Measurements from ENCODE around the gene DAPP1.

The DAPP1 gene

GRCh38 chr4:99784842-99785241 is 31.8 kb upstream of the DAPP1 start:
- no peaks in the 10 kb centered on the region for H3F3A ChIP-seq (ENCODE audit: insufficient read depth, low read length)
- H3K9ac ChIP-seq (ENCODE audit: low read length), result no peak overlapping the region
- no peaks in the 10 kb centered on the region for H3K79me2 ChIP-seq (ENCODE audit: insufficient read depth, low read length)
- H3K4me1 ChIP-seq (ENCODE audit: insufficient read depth, low read length, severe bottlenecking), result no peaks in the 10 kb centered on the region
- H3K36me3 ChIP-seq (ENCODE audit: insufficient read depth, low read length), result no peaks in the 10 kb centered on the region
- no peak overlapping the region for H2AFZ ChIP-seq (ENCODE audit: low read length)
- H3K4me2 ChIP-seq (ENCODE audit: low read length), result no peak overlapping the region
- no peak overlapping the region for H3K27ac ChIP-seq (ENCODE audit: low read depth, low read length, poor library complexity, severe bottlenecking)
- TF ChIP-seq CTCF (IDR thresholded peaks at IDR 0.05; ENCODE audit: low read length), result no peak
- no peak for TF ChIP-seq EZH2 (IDR thresholded peaks at IDR 0.05; ENCODE audit: borderline replicate concordance, low read length)
- H3K27me3 ChIP-seq (ENCODE audit: insufficient read depth, low read length), result no peaks in the 10 kb centered on the region; the same call in 1 of the 2 replicates
- H3K9me2 ChIP-seq (ENCODE audit: low read depth, low read length), result no peaks in the 10 kb centered on the region
- no peaks in the 10 kb centered on the region for H3K9me3 ChIP-seq (ENCODE audit: low read length)
- H3K4me3 ChIP-seq (ENCODE audit: low read depth, low read length, poor library complexity, severe bottlenecking), result no peak overlapping the region
- no peaks in the 10 kb centered on the region for H4K20me1 ChIP-seq (ENCODE audit: insufficient read depth, low read length)

DNA sequence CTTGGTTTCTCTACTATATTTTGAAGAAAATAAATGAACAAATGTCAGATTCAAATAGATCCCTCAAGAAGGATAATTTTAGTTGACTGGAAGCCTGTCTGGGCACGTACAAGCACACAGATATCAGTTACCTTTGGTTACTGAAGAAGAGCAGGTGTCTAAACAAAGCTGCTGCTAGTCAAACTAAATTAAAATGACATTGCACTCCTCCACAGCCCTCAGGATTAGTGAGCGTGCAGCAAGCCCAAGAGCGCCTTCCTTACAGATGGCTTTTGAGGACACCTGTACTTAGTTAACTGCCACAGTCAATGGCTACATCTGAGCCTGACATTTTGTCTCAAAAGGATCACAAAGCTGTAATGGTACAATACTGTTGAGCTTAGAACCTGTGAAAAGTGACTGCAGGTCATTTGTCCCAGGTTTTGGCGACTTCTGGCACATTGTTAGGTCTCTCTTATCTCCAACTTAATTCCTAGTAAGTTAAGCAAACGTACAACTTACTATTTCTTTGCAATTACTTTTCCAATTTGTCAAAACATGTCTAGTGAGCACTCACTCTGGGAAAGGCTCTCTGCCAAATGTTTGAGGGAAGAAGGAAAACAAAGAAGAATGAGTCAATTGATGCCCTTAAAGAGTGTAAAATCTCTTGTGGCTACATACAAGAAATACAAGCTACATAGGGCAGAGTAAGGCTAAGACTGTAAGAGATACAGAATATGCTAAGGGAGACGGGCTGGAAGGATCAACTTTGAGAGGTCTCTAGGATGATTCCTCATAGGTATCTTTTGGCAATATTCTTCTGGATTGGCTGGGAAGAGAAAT is 25.6 kb upstream of the DAPP1 start:
- Histone ChIP-seq H3K4me2 (ENCODE audit: low read length) (no peak overlapping the region), H3K27ac (ENCODE audit: low read depth, low read length, poor library complexity, severe bottlenecking) (no peak overlapping the region), H3K4me3 (ENCODE audit: low read depth, low read length, poor library complexity, severe bottlenecking) (no peak overlapping the region), H3K9ac (ENCODE audit: low read length) (no peak overlapping the region), H3K9me3 (ENCODE audit: low read length) (no peaks in the 10 kb centered on the region), H3K36me3 (ENCODE audit: insufficient read depth, low read length) (no peaks in the 10 kb centered on the region), H3K9me2 (ENCODE audit: low read depth, low read length) (no peaks in the 10 kb centered on the region), H3K4me1 (ENCODE audit: insufficient read depth, low read length, severe bottlenecking) (no peaks in the 10 kb centered on the region), H3F3A (ENCODE audit: insufficient read depth, low read length) (no peaks in the 10 kb centered on the region), H3K79me2 (ENCODE audit: insufficient read depth, low read length) (no peaks in the 10 kb centered on the region), H3K27me3 (ENCODE audit: insufficient read depth, low read length) (no peaks in the 10 kb centered on the region), H2AFZ (ENCODE audit: low read length) (no peak overlapping the region), H4K20me1 (ENCODE audit: insufficient read depth, low read length) (no peaks in the 10 kb centered on the region)
- TF ChIP-seq EZH2 (IDR thresholded peaks at IDR 0.05; ENCODE audit: borderline replicate concordance, low read length), result no peak

DNA sequence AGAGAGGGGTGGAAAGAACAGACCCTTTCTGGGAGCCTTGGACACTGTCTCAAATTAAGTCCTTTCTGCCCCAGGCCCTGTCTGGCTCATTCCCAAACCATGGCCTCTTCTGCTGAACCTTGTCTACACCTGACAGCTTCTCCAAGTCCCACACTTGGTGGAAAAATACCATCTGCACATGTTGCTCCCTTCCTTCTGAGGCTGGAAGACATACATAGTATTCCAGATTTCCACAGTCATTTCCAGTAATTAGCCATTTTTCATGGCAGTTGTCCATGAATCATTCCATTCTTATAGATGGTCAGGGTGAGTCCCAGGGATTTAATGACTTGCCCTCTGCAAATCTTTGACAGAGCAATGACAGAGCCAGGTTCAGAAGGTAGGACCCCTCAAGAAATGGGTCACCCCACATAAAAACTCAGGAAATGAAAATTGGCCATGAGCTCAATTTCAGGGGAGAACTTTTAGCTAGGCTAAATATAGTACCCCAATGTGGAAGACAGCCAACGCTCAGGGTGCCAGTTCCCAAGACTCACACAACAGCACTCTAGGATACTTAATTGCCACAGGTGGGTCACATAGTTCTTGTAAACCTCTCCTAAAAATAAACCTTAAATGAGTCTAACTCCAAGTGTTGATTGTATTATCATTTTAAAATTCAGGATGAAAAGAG is 16.2 kb upstream of the DAPP1 start:
- Histone ChIP-seq H2AFZ (ENCODE audit: low read length) (no peak overlapping the region), H3K9ac (ENCODE audit: low read length) (no peak overlapping the region), H3K9me2 (ENCODE audit: low read depth, low read length) (no peaks in the 10 kb centered on the region), H3K27me3 (ENCODE audit: insufficient read depth, low read length) (no peaks in the 10 kb centered on the region; the same call in 1 of the 2 replicates), H3K27ac (ENCODE audit: low read depth, low read length, poor library complexity, severe bottlenecking) (no peak overlapping the region), H3K4me1 (ENCODE audit: insufficient read depth, low read length, severe bottlenecking) (no peaks in the 10 kb centered on the region), H3K4me3 (ENCODE audit: low read depth, low read length, poor library complexity, severe bottlenecking) (no peak overlapping the region), H4K20me1 (ENCODE audit: insufficient read depth, low read length) (no peaks in the 10 kb centered on the region), H3K9me3 (ENCODE audit: low read length) (no peaks in the 10 kb centered on the region), H3K4me2 (ENCODE audit: low read length) (no peak overlapping the region), H3K36me3 (ENCODE audit: insufficient read depth, low read length) (no peaks in the 10 kb centered on the region; the same call in 1 of the 2 replicates), H3F3A (ENCODE audit: insufficient read depth, low read length) (no peaks in the 10 kb centered on the region), H3K79me2 (ENCODE audit: insufficient read depth, low read length) (no peaks in the 10 kb centered on the region)
- TF ChIP-seq EZH2 (IDR thresholded peaks at IDR 0.05; ENCODE audit: borderline replicate concordance, low read length) (no peak), CTCF (IDR thresholded peaks at IDR 0.05; ENCODE audit: low read length) (no peak)

Measured in OCI-LY1 (cell line).